DMS 273 treated with DMSO at 0.1 percent for 48 hours (cell line): ENCODE results near the gene DOCK8.

Source experiments
- DNase-seq: peaks from one replicate; lab custom pipeline; 2025; lab: John Stamatoyannopoulos, UW

The DOCK8 gene

GRCh38 chr9:495739-496138 lies 281.1 kb downstream of the DOCK8 start:
- no peak for DNase-seq

- no peak for DNase-seq
Observed at GRCh38 chr9:503326-503725, 288.7 kb downstream of the DOCK8 start.

- peak; percentile 31 for DNase-seq
Observed at GRCh38 chr9:503881-504852, 289.5 kb downstream of the DOCK8 start, which contains the start of gene KANK1. KANK1 (plus strand) TSS chr9:504695.

GRCh38 chr9:504921-505740 lies 290.5 kb downstream of the DOCK8 start:
- DNase-seq: no peak

- DNase-seq: no peak
Observed at GRCh38 chr9:505741-506059, 291.0 kb downstream of the DOCK8 start.

- DNase-seq: no peak
Observed at GRCh38 chr9:506281-506680, 291.6 kb downstream of the DOCK8 start.

- no peak for DNase-seq
Observed at GRCh38 chr9:511861-512260, 297.2 kb downstream of the DOCK8 start.

GRCh38 chr9:512555-513272 lies 298.0 kb downstream of the DOCK8 start:
- no peak for DNase-seq
